AG10803 (cell line): ENCODE measurements around the gene TTYH3.

Experiments
- DNase-seq: peaks from one replicate; pipeline ENCODE4 v3.0.0; 2010; ENCODE audit warnings: low read depth
- H3K4me3 ChIP-seq: 2 replicates; pipeline ENCODE4 v1.5.1; 2011; ENCODE audit warnings: mild to moderate bottlenecking, low read length, control low read depth
- TF ChIP-seq, protein P1 (sequence below): conservative IDR thresholded peaks from 2 replicates; pipeline ENCODE4 v1.5.1; 2011; ENCODE audit warnings: mild to moderate bottlenecking, low read length, control low read depth, inconsistent platforms

TTYH3 gene

DNA sequence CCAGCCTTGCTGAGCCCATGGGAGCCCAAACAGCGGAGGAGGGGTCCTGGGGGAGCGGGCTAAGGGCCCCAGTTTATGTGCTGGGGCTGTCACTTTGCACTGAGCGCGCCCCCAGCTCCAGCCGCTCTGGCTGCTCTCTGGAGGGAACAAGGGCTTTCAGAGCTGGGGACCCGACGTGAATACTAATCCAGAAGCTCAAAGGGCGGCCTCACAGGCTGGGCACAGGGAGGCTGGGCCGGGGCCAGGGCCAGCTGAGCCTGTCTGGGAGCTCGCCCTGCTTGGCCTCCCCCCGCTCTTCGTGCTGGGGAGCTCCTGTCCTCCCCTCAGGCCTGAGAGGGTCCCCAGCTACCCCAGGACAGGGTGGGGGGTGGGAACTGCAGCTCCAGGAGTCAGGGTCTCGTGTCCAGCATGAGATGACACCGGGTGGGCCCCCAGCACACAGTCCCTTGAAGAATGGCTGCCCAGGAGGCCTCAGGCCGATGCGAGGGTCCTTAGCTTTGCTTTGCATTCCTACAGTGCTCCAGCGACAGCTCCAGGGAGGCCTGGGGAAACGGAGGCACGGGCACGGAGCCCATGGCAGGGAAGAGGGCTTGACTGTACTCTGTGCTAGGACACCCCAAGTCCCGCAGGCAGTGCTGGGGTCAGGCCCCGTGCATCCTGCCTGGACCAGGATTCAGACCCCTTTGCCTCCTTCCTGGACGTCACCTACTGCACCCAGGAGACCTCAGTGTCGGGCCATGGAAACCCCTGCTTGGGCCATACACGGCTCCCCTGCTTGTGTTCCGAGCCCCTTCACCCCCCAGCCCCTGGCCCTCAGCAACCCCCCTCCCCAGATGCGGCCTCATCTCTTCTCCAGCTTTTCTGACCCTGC lies 50.4 kb downstream of the TTYH3 start:
- no peak overlapping the region for H3K4me3 ChIP-seq
- TF ChIP-seq, protein P1, sequence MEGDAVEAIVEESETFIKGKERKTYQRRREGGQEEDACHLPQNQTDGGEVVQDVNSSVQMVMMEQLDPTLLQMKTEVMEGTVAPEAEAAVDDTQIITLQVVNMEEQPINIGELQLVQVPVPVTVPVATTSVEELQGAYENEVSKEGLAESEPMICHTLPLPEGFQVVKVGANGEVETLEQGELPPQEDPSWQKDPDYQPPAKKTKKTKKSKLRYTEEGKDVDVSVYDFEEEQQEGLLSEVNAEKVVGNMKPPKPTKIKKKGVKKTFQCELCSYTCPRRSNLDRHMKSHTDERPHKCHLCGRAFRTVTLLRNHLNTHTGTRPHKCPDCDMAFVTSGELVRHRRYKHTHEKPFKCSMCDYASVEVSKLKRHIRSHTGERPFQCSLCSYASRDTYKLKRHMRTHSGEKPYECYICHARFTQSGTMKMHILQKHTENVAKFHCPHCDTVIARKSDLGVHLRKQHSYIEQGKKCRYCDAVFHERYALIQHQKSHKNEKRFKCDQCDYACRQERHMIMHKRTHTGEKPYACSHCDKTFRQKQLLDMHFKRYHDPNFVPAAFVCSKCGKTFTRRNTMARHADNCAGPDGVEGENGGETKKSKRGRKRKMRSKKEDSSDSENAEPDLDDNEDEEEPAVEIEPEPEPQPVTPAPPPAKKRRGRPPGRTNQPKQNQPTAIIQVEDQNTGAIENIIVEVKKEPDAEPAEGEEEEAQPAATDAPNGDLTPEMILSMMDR, result no peak
- DNase-seq, result no peak

DNA sequence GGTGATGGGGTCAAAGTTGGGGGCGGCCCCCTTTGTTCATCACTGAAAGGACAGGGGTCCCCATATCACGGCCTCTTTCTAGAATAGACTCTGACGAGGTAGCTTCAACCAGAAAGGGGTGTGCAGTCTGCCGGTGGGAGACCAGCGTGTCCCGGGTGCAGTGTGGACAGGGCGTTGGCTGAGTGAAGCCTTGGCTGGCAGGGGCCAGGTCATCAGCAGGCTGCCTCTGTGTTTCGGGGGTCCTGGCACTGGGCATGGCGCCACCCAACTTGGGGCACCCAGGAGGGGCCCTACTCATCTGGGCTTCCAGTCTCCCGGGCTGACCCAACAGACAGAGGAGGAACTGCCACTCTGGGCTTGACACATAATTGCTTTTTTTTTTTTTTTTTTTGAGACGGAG lies 52.7 kb downstream of the TTYH3 start:
- no peak for DNase-seq
- TF ChIP-seq, protein P1, result no peak
- no peak overlapping the region for H3K4me3 ChIP-seq

DNA sequence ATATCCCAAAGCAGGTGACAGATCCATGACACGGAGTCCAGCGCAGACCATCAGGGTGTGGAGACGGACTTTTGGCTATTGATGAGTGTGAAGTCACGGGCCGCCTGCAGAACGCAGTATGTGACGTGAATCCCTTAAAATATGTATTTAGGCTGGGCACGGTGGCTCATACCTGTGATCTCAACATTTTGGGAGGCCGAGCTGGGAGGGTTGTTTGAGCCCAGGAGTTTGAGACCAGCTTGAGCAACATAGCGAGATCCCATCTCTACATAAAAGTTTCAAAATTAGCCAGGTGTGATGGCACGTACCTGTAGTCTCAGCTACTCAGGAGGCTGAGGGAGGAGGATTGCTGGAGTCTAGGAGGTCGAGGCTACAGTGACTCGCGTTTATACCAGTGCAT lies 54.3 kb downstream of the TTYH3 start:
- H3K4me3 ChIP-seq, result no peak overlapping the region
- DNase-seq, result no peak
- TF ChIP-seq, protein P1, result no peak

DNA sequence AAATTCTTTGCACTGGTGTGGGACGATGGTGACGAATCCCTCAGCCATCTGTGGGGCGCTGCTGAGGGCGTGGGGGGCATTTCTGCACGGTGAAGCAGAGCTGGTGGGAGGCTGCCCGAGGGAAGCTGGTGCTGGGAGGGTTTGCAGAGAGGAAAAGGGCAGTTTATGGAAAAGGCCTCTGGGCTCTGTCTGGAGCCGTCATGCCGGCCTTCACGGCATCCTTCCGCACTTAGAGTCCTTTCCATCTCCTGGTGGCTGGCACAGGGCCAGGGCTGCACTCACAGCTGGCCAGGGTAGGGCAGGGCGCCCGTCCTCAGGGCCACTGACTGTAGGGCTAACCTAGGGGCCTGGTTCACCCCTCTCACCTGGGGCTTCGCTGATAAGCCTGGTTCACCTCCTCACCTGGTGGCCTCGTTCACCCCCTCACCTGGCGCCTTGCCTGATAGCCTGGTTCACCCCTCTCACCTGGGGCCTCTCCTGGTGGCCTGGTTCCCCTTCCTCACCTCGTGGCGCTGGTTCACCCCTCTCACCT lies 55.6 kb downstream of the TTYH3 start:
- peak; percentile 67 for DNase-seq
- TF ChIP-seq, protein P1, result no peak
- H3K4me3 ChIP-seq, result peak overlapping the region; percentile 31

DNA sequence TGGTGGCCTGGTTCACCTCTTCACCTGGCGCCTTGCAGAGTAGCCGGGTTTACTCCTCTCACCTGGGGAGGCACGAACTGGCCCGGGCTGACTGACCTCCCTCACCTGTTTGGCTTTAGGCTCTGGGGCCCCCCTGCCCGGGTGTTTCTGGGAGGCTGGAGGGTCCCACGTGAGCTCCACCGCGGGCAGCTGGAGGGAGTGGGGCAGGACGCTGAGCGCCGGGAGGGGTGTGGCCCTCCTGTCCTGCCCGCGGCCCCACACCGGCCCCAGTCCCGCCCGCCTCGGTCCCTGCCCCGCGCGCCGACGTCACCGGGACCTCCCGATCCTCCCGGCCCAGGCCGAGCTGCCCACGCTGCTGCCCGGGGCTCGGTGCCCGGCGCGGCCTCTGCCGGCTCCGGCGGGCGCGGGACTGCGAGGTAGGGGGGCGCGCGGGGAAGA lies 56.1 kb downstream of the TTYH3 start, which contains the start of gene AMZ1:
Gene AMZ1 (plus strand): TSS at position 322 of the 438 bp plus-strand sequence. CDS start 12,250 bp downstream, outside the sequence.
- DNase-seq, result no peak
- TF ChIP-seq, protein P1, result no peak
- peak within 1 kb of the TSS; percentile 31 for H3K4me3 ChIP-seq

DNA sequence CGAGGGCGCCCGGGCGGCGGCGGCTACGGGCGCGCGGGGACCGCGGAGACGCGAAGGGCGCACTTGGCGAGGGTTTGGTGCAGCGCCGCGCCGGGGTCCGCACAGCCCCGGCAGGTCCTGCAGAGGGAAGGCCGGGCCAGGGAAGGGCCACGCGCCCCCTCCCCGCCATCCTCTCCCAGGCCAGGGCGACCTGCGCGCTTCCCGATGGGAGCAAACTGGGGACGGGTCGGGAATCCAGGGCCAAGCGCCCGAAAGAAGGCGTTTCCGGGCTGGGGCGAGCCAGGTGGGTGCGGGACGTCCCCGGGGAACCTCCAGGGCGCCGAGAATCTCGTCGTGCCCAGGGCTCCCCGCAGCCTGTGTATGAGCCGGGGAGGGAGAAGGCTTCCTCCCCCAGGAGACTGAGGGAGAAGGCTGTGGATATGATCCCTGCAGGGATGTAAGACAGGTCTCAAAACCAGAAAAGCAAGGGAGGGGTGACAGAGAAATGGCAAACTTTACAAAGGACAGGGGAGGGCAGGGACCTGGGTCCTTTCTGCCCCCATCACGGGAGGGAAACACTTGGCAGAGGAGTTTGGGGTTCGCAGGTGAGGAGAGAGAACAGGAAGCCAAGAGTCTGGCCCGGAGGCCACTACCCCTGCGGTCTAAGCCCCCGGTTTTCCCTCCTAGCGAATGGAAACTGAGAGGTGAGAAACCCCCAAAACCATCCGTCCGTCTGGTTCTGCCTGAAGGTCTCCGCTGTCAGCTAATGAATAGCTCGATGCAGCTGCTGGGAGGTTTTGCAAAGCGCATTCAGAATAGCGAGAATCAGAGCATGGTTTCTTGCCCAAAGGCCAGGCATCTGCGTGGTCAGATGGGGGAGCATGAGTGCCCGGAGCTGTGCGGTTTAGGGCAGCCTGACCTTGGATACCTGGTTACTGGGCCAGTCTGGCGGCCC lies 56.9 kb downstream of the TTYH3 start:
- TF ChIP-seq, protein P1, result no peak
- peak; percentile 22 for DNase-seq
- H3K4me3 ChIP-seq, result peak overlapping the region; percentile 31
